HG03139 (cell line): ENCODE data around the gene SNAI3.

Source experiments
- ATAC-seq: cut with Tn5 transposase; IDR thresholded peaks from one replicate; pipeline ENCODE4 v1.9.1; 2021; ENCODE audit not compliant: unreplicated experiment

SNAI3 gene

DNA sequence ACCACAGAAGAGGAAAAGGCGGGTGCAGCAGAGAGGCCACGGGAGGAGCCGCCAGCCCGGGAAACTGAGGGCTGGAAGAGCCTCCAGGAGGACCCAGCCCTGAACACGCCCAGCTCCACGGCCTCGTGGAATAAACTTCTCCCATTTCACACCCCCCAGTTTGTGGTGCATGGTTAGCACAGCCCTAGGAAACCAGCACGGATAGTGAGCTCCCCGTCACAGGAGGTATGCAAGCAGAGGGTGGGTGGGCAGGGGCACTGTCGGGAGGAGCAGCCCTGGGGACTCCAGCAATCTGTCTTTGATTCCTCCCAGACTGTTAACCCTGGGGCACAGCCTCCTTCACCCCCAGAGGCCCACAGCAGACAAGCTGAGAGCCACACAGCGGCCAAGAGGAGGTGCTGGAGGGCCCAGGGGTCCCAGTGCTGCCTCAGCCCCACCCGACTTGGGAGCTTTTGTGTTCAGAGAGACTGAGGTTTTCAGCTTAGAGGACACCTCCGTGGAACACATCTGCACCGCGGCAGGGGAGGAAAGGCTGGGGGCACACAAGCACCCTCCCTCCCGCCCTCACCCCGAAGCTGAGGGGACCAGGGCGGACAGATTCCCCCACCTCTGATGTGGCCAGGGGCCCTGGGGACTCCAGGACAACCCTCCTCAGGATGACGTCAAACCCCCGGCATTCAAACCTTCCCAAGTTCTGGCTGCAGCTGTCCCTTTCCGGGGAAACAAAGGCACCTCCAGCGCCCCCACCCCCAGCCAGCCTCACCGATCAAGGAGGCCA lies 49.6 kb downstream of the SNAI3 start:
- ATAC-seq = no peak

GRCh38 chr16:88635671-88636319 lies 50.5 kb downstream of the SNAI3 start:
- ATAC-seq = no peak

DNA sequence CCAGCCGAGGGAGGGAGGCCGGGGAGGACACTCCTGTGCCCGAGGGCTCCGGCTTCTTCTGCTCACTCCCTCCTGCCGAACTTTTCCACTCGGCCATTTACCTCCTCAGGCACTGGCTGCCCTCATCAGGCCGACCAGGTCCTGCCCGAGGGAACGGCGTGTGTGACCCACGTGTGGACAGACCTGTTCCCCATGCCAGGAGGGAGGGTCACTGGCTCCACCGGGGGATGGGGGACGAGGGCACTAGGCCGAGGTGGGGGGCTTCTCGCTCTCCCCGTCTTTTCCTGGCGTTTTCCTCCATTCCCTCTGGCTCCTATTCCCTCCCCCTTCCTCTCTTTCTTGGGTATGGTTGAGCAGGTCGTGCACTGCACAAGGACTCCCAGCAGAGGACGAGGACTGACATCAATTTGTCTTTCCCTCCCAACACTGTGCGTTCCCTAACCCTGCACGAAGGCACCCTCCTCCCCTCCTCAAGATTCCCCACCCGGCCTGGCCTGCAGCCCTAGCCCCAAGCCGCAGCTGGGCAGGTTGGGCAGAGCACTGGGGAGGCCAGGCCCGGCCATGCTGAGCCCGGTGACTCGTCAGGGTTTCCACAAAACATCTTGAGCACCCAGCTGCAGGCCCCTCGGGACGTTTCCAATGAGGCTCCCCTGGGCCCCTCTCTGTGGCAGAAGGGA lies 51.2 kb downstream of the SNAI3 start:
- no peak for ATAC-seq

DNA sequence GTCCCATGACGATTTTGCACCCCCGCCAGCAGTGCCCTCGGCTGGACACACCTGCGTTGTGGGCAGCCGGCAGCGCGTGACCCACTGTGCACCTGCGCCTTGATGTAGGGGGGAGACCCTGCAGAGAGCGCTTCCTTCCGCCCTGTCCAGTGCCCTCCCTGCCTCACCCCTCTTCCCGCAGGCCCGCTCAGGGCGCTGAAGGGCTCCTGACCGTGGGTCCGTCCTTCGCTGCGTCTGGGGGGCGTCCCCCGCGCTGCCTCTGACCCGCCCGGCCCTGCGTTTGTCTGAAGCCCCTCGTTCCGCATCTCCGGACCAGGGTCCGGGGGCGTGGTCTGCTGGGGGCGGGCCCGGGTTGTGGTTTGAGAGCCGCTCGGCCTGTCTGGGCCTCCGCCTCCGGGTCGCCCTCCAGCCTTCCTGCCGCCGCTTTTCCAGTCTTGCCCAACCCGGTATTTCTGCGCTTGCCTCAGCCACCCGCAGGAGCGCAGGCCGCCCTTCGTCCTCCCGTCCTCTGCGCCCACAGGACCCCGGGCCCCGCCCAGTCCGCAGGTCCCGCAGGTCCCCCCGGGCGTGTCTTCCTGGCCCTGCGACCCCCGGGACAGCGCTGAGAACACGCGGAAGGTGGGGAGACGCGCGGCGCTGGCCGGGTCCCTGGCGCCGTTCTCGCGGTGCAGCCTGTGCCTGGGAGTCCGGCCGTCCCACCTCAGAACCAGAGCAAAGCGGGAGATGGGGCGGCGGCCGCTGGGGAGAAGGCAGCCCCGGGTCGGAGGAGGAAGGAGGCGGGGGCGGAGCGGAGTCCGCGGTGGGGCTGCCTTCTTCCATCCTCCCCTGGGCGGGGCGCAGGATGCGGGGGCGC lies 51.9 kb downstream of the SNAI3 start:
- peak; percentile 40 for ATAC-seq

DNA sequence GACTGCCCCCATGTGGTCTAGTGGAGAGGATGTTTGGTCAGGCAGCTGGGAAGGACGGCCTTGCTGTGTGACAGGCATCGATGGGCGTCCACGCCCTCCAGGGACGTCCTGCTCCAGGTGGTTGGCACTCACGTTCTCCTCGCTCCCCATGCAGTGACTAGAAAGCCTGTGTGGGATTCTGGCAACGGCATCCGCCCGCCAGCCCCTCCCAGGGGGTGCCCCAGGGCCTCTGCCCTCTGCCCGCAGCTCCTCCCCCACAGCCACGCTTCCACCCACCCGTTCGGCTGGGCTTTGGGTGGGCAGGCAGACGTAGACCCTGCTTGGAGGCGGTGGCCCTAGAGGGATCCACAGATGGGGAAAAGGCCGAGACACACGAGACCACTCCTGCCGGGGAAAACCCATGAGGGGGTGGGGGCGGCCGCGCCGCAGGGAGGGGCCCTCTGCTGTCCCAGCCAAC lies 52.6 kb downstream of the SNAI3 start:
- ATAC-seq = peak; percentile 27

- no peak for ATAC-seq
Observed at GRCh38 chr16:88632587-88632930, 53.7 kb downstream of the SNAI3 start.

DNA sequence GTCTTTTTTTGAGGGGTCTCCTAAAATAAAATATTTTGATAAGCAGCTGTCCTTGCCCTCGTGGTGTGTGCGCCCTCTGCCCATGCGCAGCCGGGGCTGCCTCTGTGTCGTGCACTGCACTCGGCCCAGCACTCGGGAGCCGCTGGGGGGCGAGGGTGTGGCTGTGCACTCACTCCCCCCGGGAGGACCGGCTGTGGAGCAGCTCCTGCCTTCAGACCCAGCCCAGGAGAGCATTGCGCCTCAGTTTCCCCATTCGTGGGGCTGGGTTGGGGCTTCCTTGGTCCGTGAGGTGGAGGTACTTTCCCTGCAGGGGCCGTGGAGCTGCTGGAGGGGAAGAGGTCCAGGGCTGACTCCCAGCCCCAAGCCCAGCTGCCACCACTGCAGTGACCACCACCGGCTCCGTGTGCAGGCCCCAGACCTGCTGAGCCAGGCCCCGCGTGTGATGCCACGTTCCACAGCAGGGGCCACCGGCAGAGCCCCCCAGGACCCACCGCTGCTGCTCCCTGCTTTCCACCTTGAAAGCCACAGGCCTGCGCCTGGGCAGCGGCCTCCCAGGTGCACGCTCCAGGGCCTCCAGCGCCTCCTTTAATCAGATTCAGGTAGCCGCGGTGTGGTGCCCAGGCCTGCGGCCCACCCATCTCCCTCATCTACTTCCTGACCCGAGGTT lies 54.3 kb downstream of the SNAI3 start:
- no peak for ATAC-seq

- no peak for ATAC-seq
Observed at GRCh38 chr16:88631384-88631783, 54.9 kb downstream of the SNAI3 start.

GRCh38 chr16:88630941-88631340 lies 55.4 kb downstream of the SNAI3 start:
- ATAC-seq = no peak

DNA sequence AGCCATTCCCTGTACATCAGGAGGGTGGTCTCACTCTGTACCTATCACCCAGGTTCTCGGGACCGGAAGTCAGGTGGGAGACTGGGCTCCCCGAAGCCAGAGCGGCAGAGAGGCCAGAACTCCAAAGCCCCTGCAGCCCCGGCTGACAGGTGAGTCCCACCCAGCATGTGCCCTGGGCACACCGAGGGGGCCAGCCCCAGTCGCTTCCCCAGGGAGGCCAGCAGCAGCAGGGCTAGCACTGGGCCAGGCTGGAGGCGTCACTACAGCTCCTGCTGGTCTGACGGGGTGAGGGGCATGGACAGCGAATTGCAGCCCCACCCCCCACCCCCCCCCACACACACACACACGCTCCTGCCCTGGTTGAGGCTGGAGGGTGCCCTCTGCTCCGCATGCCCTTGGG lies 55.9 kb downstream of the SNAI3 start:
- ATAC-seq = no peak

DNA sequence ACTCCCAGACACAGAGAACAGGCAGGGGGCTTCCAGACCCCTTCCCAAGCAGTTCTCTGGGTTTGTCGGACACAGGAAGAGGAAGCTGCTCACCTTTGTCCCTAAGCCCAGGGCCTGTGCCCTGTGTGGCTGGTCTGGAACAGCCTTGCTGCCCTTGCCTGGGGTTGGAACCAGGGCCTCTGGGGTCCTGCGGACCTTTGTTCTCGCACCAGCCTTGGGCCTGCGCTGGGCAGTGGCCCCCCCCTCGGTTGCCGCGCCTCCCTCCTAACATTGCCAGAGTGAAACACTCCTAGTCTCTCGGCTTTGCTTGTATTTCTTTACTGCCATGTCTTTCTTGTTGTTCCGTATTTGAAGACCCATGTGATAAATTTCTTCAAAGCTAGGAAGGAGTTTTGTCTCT lies 56.5 kb downstream of the SNAI3 start:
- no peak for ATAC-seq

DNA sequence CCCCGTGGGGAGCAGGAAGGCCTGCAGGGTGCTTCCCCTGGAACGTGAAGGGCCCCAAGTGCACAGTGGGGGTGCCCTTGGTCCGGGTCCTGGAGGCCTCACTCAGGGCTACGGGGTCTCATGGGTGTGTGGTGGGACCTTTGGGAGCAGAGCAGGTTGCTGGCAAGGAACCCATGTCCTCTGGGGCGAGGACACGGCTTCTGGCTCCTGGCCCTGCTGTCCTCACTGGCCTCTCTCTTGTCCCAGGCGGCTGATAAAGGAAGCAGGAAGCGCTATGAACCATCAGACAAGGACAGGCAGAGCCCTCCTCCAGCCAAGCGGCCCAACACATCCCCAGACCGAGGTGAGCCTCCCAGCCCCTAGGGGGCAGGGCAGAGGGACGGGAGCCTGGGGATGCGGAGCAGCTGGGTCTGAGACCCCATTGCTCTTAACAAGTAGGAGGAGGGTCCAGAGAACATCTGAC lies 57.8 kb downstream of the SNAI3 start:
- ATAC-seq = no peak
